Activated T-helper 1 cell treated with anti-CD3 and anti-CD28 coated beads, Interleukin-12 subunit alpha, Interleukin-12 subunit beta, Interleukin-2, Interleukin-4 antibody, amounts not matched to agents 30 ng/mL and 10 ng/mL and 1 ng/mL, durations not matched to agents 14 hours and 24 hours and 36 hours (primary cell): ENCODE results near the gene DNLZ. TPM values are rescaled to one million over a fixed set of nuclear protein-coding genes. Genes with fewer than 3 reads are reported as not detected.

Experiments
- DNase-seq: peaks from one replicate; pipeline ENCODE4 v3.0.0; 2021; ENCODE audit warnings: low spot score
- H3K27ac Mint-ChIP-seq: one replicate; pipeline ENCODE4 v1.8.0; 2021; ENCODE audit warnings: mild to moderate bottlenecking, mixed read lengths
- H3K27me3 Mint-ChIP-seq: one replicate; pipeline ENCODE4 v1.8.0; 2022; ENCODE audit warnings: mild to moderate bottlenecking, moderate library complexity, mixed read lengths; ENCODE audit not compliant: insufficient read depth
- H3K36me3 Mint-ChIP-seq: one replicate; pipeline ENCODE4 v1.8.0; 2021; ENCODE audit warnings: low read depth, mixed read lengths
- H3K4me1 Mint-ChIP-seq: one replicate; pipeline ENCODE4 v1.8.0; 2021; ENCODE audit warnings: low read depth, mixed read lengths
- H3K4me3 Mint-ChIP-seq: one replicate; pipeline ENCODE4 v1.8.0; 2021; ENCODE audit warnings: mild to moderate bottlenecking, moderate library complexity, mixed read lengths
- H3K9me3 Mint-ChIP-seq: one replicate; pipeline ENCODE4 v1.8.0; 2021; ENCODE audit warnings: mixed read lengths
- intact Hi-C: fragments of 100-400 bp; cut with micrococcal nuclease; formaldehyde crosslinking; loops from one replicate; pipeline ENCODE4 v1.15.1; 2024
- total RNA-seq: library from RNA; stranded (reverse); gene quantifications from 2 replicates; pipeline ENCODE4 v1.2.3, GENCODE V29; 2022

DNLZ gene
- total RNA-seq, 1 donor from 2014 or later, result 35.2 TPM

DNA sequence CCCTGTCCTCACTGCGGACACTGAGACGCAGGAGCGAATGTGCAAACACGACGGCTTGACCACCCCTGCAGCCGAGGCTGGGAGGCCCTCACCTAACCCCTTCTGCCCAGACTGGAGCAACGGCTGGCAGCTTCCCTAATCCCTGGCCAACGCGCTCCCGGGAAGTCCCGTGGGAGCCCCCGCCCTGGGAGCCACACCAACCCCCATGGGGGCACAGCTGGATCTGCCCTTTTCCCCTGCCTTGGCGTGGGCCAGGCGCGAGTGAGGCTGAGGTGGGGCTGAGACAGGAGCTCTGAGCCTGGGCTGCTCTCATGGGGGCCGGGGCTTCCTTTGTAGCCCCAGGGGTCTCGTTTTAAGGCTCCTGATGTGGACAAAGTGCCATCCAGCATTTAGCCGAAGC is 4.6 kb upstream of the DNLZ start:
- peaks cover 3% of the 10 kb centered on the region for H3K36me3 Mint-ChIP-seq
- no peak overlapping the region for H3K4me3 Mint-ChIP-seq
- H3K4me1 Mint-ChIP-seq, result no peaks in the 10 kb centered on the region
- H3K27me3 Mint-ChIP-seq, result no peaks in the 10 kb centered on the region
- intact Hi-C loops, result no loop called here
- no peak for DNase-seq
- no peak overlapping the region for H3K27ac Mint-ChIP-seq
- no peaks in the 10 kb centered on the region for H3K9me3 Mint-ChIP-seq

DNA sequence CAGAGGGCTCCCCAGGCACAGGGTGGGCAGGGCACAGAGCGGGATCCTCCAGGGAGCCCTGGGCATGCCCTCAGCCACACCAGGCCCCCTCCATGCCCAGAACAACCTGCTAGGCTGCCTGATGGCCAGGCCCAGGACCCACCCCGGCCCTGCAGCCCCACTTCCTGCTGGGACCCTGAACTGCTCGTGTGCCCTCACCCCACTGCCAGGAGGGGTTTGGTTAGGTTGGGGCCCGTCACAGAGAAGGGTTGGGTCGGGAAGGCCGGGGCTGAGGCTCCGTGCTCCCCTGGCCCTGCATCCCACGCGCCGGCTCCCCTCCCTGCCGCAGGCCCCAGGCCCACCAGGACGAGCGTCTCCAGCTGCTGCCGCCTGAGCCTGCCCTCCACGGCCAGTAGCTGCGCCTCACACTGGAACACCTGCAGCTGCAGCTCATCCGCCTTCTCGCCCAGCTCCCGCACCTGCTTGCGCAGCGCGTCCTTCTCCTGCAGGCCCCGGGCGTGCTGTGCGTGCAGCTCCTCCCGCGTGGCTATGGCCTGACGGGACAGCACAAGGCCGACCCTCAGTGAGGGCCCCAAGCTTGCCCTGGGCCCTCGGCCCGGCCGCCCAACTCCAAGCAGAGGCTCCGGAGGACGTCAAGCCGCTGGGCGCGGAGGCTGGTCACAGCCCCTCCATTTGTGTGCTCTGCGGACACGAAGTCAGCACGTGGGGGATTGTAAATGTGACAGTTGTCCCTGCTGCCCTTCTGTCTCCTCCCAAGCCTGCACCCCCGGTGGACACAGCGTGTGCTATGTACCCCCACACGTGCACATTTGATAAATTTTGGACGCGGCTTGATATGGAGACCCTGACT is 4.0 kb upstream of the DNLZ start:
- H3K27ac Mint-ChIP-seq, result no peak overlapping the region
- peaks cover 3% of the 10 kb centered on the region for H3K36me3 Mint-ChIP-seq
- peaks cover 4% of the 10 kb centered on the region for H3K4me1 Mint-ChIP-seq
- H3K27me3 Mint-ChIP-seq, result no peaks in the 10 kb centered on the region
- H3K9me3 Mint-ChIP-seq, result no peaks in the 10 kb centered on the region
- intact Hi-C loops, result no loop called here
- no peak overlapping the region for H3K4me3 Mint-ChIP-seq
- DNase-seq, result no peak

DNA sequence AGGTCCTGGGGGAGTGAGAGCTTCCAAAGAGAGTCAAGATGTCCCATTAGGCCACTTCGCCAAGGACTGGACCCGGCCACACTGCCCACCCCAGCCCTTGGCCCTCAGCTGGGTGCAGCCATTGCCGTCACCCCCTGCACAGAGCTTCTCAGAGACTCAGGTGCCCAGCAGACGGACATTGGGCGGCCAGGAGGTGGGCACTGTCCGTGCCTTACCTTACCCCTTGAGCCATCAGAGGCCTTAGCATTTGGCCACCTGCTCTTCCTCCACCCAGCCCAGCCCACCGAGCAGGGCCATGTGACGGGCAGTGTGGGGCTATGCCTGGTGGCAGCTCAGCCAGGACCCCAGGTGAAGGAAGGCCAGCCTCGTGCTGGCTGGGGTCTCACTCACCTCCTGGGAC is 3.3 kb upstream of the DNLZ start:
- peaks cover 6% of the 10 kb centered on the region for H3K4me1 Mint-ChIP-seq
- H3K9me3 Mint-ChIP-seq, result no peaks in the 10 kb centered on the region
- H3K27me3 Mint-ChIP-seq, result no peaks in the 10 kb centered on the region
- intact Hi-C loops, result no loop called here
- no peak for DNase-seq
- no peak overlapping the region for H3K4me3 Mint-ChIP-seq
- H3K36me3 Mint-ChIP-seq, result peaks cover 3% of the 10 kb centered on the region
- H3K27ac Mint-ChIP-seq, result no peak overlapping the region

DNA sequence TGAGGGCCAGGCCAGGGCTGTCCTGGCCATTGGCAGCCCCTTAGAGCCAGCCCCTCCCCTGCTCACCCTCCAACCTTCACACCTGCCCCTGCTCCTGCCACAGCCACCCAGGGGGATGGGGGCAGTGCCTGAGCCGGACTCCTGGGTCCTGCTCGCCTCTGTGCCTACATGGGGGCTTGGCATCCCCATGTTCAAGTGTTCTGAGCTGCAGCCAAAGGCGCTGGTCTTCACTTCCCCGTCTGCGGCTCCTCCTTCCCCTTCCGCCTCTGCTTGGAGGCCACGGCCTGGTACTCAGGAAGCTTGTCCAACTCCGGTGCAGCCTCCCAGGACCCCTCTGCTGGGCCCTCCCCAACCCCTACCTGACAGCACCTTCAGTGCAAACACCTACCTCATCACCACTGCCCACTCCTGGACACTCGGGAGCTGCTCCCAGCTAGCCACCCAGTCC is 2.3 kb upstream of the DNLZ start:
- DNase-seq, result no peak
- Mint-ChIP-seq H3K36me3 (peaks cover 4% of the 10 kb centered on the region), H3K9me3 (no peaks in the 10 kb centered on the region), H3K27ac (no peak overlapping the region), H3K27me3 (no peaks in the 10 kb centered on the region), H3K4me3 (no peak overlapping the region), H3K4me1 (peaks cover 6% of the 10 kb centered on the region)
- intact Hi-C loops, result no loop called here

DNA sequence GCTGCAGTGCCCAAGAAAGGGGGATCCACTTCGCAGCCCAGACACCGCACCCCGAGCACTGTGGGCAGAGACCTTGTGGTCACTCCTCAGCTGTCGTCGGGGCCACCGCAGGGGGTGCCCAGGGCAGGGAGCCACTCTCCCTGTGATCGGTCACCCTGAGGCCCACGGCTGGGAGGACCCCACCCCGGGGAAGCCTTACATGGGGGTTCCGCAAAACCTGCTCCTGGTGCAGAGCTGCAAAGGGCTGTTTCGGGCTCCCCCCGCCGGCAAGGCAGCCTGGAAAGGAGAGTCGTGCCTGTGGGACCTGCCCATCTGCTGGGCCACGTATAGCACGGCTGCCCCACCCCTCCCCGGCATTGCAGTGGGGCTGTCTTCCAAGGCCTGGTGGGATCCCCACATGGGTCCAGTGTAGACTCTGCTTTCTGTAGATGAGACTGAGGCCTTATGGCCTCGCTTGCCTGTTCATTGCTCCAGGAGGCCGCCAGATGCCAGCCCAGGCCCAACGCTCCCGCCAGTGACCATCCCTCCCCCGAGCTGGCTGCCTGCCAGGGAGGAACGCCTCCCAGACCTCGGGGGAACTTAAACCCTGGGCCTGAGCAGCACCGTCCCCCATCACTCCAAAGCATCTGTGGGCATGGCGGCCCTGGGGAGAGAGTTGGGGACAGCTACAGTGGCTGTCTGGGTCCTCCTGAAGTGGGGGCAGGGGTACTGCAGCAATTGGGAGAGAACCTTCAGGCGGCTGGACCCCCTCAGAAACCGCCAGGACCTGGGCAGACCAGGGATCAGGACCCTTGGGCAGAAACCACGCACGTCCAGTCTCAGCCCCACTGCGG is 1.6 kb upstream of the DNLZ start:
- Mint-ChIP-seq H3K27ac (no peak overlapping the region), H3K27me3 (no peaks in the 10 kb centered on the region), H3K36me3 (peaks cover 4% of the 10 kb centered on the region), H3K4me3 (peak overlapping the region; percentile 7), H3K9me3 (no peaks in the 10 kb centered on the region), H3K4me1 (peaks cover 6% of the 10 kb centered on the region)
- intact Hi-C loops, result no loop called here
- no peak for DNase-seq

DNA sequence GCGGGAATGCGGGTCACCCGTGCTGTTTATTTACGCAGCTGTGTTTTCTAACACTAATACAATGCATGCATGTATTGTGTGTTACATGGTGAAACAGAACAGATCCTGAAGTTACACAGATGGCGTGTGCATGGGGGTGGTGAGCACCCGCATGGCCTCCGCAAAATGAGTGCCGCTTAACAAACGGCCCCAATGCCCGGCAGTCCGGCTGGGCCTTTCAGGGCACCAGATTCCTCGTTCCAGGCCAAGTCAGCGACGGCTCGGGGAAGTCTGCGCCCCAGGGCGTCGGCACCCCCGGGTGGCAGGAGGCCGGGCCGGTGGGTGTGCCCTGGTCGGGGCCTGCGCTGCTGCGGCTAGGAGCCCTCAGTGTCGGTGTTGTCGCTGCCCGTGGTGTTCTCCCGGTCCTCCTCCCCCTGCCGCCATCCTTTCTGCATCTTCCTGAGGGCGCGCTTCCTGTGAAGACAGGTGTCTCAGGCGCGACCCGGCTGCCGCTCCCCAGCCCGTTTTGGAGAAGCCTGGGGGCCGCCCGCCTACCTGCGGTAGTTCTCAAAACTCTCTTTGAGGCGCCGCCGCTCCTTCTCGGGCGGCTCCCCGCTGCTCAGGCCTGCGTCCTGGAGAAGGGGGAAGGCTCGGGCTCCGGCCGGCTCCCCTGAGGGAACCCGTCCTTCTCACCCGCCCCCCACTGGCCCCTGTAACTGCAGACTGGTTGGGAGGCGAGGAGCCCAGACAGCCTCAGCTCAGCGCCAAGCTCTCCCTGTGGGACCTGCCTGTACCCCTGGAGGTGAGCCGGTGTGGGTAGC is 605 bp upstream of the DNLZ start:
- Mint-ChIP-seq H3K4me3 (peak overlapping the region; percentile 69), H3K4me1 (peaks cover 6% of the 10 kb centered on the region), H3K27ac (no peak overlapping the region), H3K27me3 (no peaks in the 10 kb centered on the region), H3K9me3 (no peaks in the 10 kb centered on the region), H3K36me3 (peaks cover 4% of the 10 kb centered on the region)
- no peak for DNase-seq
- intact Hi-C loops, result loop anchor here (1.0 to 2.0 kb wide), 9 partner anchors 22 to 723 kb away; partner anchors contain the start of genes ENTR1, INPP5E, MAN1B1 and PMPCA

DNA sequence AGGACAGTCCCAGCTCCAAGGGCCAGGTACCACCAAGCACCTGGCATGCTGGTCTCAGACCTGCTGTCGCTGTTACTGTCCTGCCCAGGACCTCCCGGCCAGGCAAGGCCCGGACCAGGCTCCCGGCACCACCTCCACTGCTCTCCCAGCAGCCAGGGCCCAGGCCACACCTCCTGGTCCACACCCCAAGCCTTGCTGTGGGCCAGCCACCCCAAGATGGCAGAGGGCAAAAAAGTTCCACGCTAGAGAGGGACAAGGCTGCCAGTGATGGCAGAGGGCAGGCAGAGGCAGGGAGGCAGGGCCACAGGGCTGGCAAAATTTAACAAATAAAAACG is 1.1 kb downstream of the DNLZ start:
- intact Hi-C loops, result loop anchor here (2.0 kb wide), 1 partner anchor 724 kb away; the partner anchor contains the start of gene MAN1B1
- peak overlapping the region; percentile 83 for H3K4me3 Mint-ChIP-seq

DNA sequence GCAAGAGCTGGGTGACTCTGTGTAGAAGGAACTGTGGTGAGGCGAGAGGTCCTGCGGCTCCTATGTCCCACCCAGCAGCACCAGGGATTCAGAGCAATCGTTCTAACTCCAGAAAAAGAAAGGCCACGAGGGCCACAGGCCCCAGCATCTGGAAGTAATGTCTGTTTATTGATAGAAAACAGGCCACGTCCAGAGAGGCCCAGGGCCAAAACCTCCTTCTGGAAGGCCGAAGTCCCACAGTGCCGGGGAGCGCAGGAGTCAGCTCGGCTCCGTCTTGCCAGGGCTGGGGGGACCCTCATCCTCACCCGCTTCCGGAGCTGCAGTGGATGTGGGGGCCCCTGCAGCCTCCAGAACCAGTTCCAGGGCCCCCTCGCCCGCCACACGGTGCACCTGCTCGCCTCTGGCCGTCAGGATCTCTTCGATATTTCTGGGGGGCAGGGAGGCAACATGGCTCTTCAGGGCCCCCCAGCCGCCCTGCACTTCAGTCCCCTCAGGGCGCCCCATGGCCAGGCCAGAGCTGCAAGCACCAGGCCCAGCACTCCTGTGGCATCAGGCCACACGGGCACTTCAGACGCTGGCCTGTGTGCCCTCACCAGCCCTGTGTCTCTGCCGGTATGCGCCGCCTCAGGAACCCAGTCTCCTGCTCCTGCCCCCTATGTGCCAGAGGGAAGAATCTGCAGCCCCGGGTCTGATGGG is 1.6 kb downstream of the DNLZ start:
- H3K4me1 Mint-ChIP-seq, result peaks cover 6% of the 10 kb centered on the region
- no peak for DNase-seq
- no peaks in the 10 kb centered on the region for H3K9me3 Mint-ChIP-seq
- H3K27me3 Mint-ChIP-seq, result no peaks in the 10 kb centered on the region
- no peak overlapping the region for H3K4me3 Mint-ChIP-seq
- H3K36me3 Mint-ChIP-seq, result peaks cover 4% of the 10 kb centered on the region
- no peak overlapping the region for H3K27ac Mint-ChIP-seq
- intact Hi-C loops, result loop anchor here (2.0 kb wide), 1 partner anchor 725 kb away; the partner anchor contains the start of gene MAN1B1

More for the DNA sequence above, 1.1 kb downstream of the DNLZ start:
- Mint-ChIP-seq H3K36me3 (peaks cover 4% of the 10 kb centered on the region), H3K4me1 (peaks cover 6% of the 10 kb centered on the region), H3K9me3 (no peaks in the 10 kb centered on the region), H3K27me3 (no peaks in the 10 kb centered on the region), H3K27ac (no peak overlapping the region)
- DNase-seq, result no peak

DNA sequence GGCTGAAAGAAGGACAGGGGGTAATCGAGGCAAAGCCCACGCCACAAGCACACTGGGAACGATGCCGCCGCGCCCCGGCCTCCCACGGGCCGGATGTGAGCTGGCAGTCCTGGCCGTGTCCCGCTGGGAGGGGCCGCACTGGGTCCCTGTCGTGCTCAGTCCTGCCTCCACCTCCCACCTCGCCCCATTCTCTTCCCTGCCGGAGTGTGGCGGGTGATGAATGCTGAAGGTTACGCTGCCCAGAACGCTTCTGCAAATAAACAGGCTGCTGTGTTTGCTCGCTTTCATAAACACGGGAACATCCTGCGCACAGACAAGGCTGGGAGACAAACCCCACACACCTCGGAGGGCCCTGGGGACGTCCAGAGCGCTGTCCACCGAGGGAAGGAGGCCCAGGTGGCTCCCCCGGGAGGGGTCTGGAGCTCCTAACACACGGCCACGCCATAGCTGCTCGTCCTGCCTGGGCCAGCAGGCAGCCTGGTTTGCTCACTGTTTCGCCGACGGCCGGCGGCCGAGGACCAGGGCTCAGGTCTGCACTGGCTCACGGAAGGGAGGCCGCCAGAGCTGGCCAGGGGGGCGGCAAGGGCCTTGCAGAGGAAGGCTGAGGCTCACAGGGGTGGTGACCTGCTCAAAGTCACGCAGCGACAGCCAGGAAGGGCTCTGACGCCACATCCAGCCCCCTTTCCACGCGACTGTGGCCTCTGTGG is 2.3 kb downstream of the DNLZ start:
- intact Hi-C loops, result no loop called here
- no peak overlapping the region for H3K4me3 Mint-ChIP-seq
- peaks cover 4% of the 10 kb centered on the region for H3K36me3 Mint-ChIP-seq

DNA sequence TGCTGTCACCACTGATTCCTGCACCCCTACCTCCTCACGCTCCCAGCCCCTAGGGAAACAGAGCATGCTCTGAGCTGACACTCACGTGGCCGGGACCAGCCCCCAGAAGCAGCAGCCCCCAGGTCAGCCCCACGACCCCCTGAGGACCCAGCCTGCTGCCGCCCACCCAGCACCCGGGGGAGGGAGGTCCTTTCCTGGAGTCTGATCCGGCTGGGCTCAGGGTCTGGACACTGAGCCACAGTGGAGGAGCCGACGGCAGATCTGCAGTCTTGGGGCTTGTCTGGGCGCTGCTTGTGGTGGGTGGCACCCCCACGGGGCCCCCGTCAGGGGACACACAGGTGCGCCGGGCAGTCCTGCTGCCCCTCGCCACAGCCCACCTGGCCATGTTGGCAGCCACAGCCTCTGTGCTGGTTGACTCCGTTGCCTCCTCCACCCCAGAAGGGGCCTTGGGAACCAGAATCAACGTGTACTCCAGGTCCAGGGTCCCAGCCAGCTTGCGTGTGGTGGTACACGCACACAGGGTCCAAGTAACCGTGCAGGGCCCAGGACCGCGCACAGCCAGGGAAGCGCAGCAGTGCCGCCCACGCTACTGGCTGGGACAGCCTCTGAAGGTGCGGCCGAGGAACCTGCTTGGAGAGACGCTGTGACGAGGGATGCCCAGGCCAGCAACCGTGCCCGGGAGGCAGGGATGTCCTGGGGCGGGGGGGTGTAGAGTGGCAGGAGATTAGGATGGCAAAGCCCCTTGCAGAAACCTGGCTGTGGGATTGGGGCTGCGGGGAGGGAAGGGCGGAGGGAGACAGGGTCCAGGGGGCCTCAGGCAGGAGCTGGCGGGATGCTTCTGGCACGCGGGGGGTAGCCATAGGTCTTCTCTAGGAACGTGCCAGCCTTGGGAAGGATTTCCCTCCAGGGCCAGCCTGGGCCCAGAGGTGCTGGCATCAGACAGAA is 3.5 kb downstream of the DNLZ start:
- Mint-ChIP-seq H3K36me3 (peaks cover 4% of the 10 kb centered on the region), H3K4me1 (peaks cover 6% of the 10 kb centered on the region)
- intact Hi-C loops, result no loop called here

More for the DNA sequence above, 2.3 kb downstream of the DNLZ start:
- Mint-ChIP-seq H3K27ac (no peak overlapping the region), H3K27me3 (no peaks in the 10 kb centered on the region), H3K4me1 (peaks cover 6% of the 10 kb centered on the region), H3K9me3 (no peaks in the 10 kb centered on the region)
- no peak for DNase-seq

DNA sequence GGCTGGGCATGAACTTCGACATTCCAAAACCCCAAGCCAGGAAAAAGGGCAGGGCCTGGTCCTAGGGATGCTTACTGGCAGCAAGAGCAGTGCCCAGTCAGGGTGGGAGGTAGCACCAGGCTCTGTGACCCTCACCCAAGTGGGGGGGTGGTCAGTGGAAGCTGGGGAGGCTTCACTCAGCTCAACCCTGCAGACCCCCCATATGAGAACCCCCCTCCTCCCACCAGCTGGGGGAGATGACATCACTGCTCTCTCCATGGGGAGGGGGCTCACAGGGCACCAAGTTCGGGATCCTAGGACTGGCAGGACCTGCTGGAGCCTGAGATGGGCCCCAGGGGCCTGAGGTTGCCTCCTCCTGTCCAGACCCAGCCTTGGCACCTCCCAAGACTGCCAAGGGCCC is 4.7 kb downstream of the DNLZ start:
- Mint-ChIP-seq H3K27ac (no peak overlapping the region), H3K4me3 (no peak overlapping the region), H3K4me1 (peaks cover 6% of the 10 kb centered on the region), H3K27me3 (no peaks in the 10 kb centered on the region), H3K36me3 (peaks cover 2% of the 10 kb centered on the region), H3K9me3 (no peaks in the 10 kb centered on the region)
- intact Hi-C loops, result no loop called here
- DNase-seq, result no peak

More for the DNA sequence above, 3.5 kb downstream of the DNLZ start:
- Mint-ChIP-seq H3K9me3 (no peaks in the 10 kb centered on the region), H3K4me3 (no peak overlapping the region), H3K27me3 (no peaks in the 10 kb centered on the region), H3K27ac (no peak overlapping the region)
- DNase-seq, result no peak
